Measurements from ENCODE around the gene RLF. TPM values are rescaled to one million over a fixed set of nuclear protein-coding genes. Genes with fewer than 3 reads are reported as not detected.

RLF gene
- polyA plus RNA-seq, 1 donor (not counting 4 experiments of a cell fraction or from before 2014, with no cell fraction given) = 10.7 TPM

DNA sequence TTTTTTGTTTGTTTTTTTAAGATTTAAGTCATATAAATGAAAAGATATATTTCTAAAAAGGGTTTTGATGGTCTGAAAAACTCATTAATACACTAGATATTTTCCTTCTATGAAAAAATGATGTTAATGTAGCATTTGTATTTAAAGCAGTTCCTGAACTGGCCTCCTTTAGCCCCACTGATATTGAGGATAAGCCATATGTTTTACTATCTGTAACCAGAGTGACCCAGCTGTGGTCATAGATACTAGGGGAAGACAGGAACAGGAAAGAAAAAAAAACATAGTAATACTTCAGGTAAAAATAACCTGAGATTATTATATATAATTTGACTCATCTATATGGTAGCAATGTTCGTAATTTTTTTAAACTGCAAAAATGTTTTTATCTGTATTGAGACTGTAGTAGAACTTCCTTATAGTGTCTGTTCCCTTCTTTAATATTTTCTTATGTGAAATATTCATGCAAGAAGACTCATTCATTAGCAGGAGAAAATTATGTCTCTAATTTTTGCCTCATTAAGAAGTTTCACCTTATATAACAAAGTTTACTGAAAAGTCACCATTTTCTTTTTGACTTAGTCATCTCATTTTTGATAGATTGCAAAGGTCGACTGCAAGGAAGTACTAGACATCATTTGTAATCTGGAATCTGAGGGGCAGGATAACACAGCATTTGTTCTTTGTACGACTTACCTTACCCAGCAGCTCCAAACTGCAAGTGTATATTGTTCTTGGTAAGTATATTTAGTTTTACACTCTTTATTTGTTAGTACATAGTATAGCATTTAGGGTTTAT lies 61.0 kb downstream of the RLF start:
- no peak for DNase-seq (ENCODE audit: low read depth, low spot score)
- peaks cover 0 to 1% of the 10 kb centered on the region in 2 experiments for H3K36me3 ChIP-seq (ENCODE audit: control insufficient read depth in 2 of 2, extremely low read depth in 1 of 2, insufficient read depth in 2 of 2, low read length in 2 of 2)
- H3K79me2 ChIP-seq (ENCODE audit: control insufficient read depth, insufficient read depth, low read length) = no peaks in the 10 kb centered on the region
- no peaks in the 10 kb centered on the region for H3K9me1 ChIP-seq (ENCODE audit: control insufficient read depth, extremely low read depth, insufficient read depth, low read length)
- no peak overlapping the region for H2AFZ ChIP-seq (ENCODE audit: control insufficient read depth, low read length)
- TF ChIP-seq, protein P1, sequence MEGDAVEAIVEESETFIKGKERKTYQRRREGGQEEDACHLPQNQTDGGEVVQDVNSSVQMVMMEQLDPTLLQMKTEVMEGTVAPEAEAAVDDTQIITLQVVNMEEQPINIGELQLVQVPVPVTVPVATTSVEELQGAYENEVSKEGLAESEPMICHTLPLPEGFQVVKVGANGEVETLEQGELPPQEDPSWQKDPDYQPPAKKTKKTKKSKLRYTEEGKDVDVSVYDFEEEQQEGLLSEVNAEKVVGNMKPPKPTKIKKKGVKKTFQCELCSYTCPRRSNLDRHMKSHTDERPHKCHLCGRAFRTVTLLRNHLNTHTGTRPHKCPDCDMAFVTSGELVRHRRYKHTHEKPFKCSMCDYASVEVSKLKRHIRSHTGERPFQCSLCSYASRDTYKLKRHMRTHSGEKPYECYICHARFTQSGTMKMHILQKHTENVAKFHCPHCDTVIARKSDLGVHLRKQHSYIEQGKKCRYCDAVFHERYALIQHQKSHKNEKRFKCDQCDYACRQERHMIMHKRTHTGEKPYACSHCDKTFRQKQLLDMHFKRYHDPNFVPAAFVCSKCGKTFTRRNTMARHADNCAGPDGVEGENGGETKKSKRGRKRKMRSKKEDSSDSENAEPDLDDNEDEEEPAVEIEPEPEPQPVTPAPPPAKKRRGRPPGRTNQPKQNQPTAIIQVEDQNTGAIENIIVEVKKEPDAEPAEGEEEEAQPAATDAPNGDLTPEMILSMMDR (optimal IDR thresholded peaks at IDR 0.05 in 1 of 3, IDR thresholded peaks at IDR 0.05 in 1 of 3, conservative IDR thresholded peaks at IDR 0.05 in 1 of 3; ENCODE audit: extremely low read depth in 1 of 3, insufficient read depth in 2 of 3, low read length in 3 of 3) = no peak
- TF ChIP-seq EZH2 (IDR thresholded peaks at IDR 0.05; ENCODE audit: low read length) = no peak
- no peaks in the 10 kb centered on the region for H3K27me3 ChIP-seq (ENCODE audit: control insufficient read depth, extremely low read depth, insufficient read depth, low read length)
- dilution Hi-C loops (cut with MboI; ENCODE audit: extremely low pct_ligation_motif_present, low sequenced_read_pairs) = no loop called here
- H3K9ac ChIP-seq (ENCODE audit: control insufficient read depth, extremely low read depth, insufficient read depth, low read length) = no peak overlapping the region
- no peak overlapping the region for H3K4me3 ChIP-seq (ENCODE audit: control insufficient read depth in 2 of 3, extremely low read depth in 1 of 3, insufficient read depth in 2 of 3, low read depth in 1 of 3, low read length in 3 of 3)
- FAIRE-seq = no peak
- H3K4me2 ChIP-seq (ENCODE audit: control insufficient read depth, extremely low read depth, insufficient read depth, low read depth, low read length) = no peak overlapping the region
- H3K27ac ChIP-seq (ENCODE audit: control insufficient read depth, insufficient read depth, low read length) = no peak overlapping the region
- H3K9me3 ChIP-seq (ENCODE audit: control insufficient read depth, low read depth, low read length) = no peaks in the 10 kb centered on the region
- no peaks in the 10 kb centered on the region for H3K4me1 ChIP-seq (ENCODE audit: control insufficient read depth, extremely low read depth, insufficient read depth, low read length)
- no peaks in the 10 kb centered on the region for H4K20me1 ChIP-seq (ENCODE audit: control insufficient read depth, extremely low read depth, insufficient read depth, low read length)

DNA sequence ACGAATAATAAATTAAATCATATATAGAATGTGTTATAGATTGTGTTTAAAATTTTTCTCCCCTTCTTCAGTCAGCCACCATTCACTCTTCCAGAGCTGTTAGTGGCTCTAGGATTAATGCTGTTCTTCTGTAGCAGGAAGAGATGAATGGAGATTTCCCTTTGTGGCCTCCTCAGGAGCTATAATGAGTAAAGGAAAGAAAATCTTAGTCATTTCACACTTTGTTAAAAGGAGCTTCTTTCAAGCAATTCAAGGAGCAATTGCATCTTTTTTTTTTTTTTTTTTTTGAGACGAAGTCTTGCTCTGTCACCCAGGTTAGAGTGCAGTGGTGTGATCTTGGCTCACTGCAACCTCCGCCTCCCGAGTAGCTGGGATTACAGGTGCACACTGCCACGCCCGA lies 62.9 kb downstream of the RLF start:
- Histone ChIP-seq H2AFZ (ENCODE audit: control insufficient read depth, low read length) (no peak overlapping the region), H3K4me3 (ENCODE audit: control insufficient read depth in 2 of 3, extremely low read depth in 1 of 3, insufficient read depth in 2 of 3, low read depth in 1 of 3, low read length in 3 of 3) (no peak overlapping the region)
- DNase-seq (ENCODE audit: low read depth, low spot score) = no peak

More for the DNA sequence above, 62.9 kb downstream of the RLF start:
- no peaks in the 10 kb centered on the region for H3K27me3 ChIP-seq (ENCODE audit: control insufficient read depth, extremely low read depth, insufficient read depth, low read length)
- H4K20me1 ChIP-seq (ENCODE audit: control insufficient read depth, extremely low read depth, insufficient read depth, low read length) = no peaks in the 10 kb centered on the region
- dilution Hi-C loops (cut with MboI; ENCODE audit: extremely low pct_ligation_motif_present, low sequenced_read_pairs) = no loop called here
- H3K79me2 ChIP-seq (ENCODE audit: control insufficient read depth, insufficient read depth, low read length) = no peaks in the 10 kb centered on the region
- TF ChIP-seq, protein P1 (optimal IDR thresholded peaks at IDR 0.05 in 1 of 3, IDR thresholded peaks at IDR 0.05 in 1 of 3, conservative IDR thresholded peaks at IDR 0.05 in 1 of 3; ENCODE audit: extremely low read depth in 1 of 3, insufficient read depth in 2 of 3, low read length in 3 of 3) = no peak
- H3K36me3 ChIP-seq (ENCODE audit: control insufficient read depth in 2 of 2, extremely low read depth in 1 of 2, insufficient read depth in 2 of 2, low read length in 2 of 2) = peaks cover 0 to 2% of the 10 kb centered on the region in 2 experiments
- no peaks in the 10 kb centered on the region for H3K9me1 ChIP-seq (ENCODE audit: control insufficient read depth, extremely low read depth, insufficient read depth, low read length)
- no peak overlapping the region for H3K4me2 ChIP-seq (ENCODE audit: control insufficient read depth, extremely low read depth, insufficient read depth, low read depth, low read length)
- H3K27ac ChIP-seq (ENCODE audit: control insufficient read depth, insufficient read depth, low read length) = no peak overlapping the region
- no peak overlapping the region for H3K9ac ChIP-seq (ENCODE audit: control insufficient read depth, extremely low read depth, insufficient read depth, low read length)
- FAIRE-seq = no peak
- H3K9me3 ChIP-seq (ENCODE audit: control insufficient read depth, low read depth, low read length) = no peaks in the 10 kb centered on the region
- no peaks in the 10 kb centered on the region for H3K4me1 ChIP-seq (ENCODE audit: control insufficient read depth, extremely low read depth, insufficient read depth, low read length)
